T-helper 1 cell treated with Interleukin-12 subunit alpha and Interleukin-12 subunit beta and Interleukin-4 antibody, amounts not matched to agents 30 ng/mL and 1 ng/mL, for 36 hours (primary cell): ENCODE data around the gene RPTOR. TPM values are rescaled to one million over a fixed set of nuclear protein-coding genes. Genes with fewer than 3 reads are reported as not detected.

Source experiments
- intact Hi-C: fragments of 100-400 bp; cut with micrococcal nuclease; formaldehyde crosslinking; loops from one replicate; pipeline ENCODE4 v1.15.1; 2024
- total RNA-seq: library from RNA; stranded (reverse); gene quantifications from 2 replicates; pipeline ENCODE4 v1.2.3, GENCODE V29; 2022

RPTOR gene
- total RNA-seq, 1 donor from 2014 or later: 75.6 TPM

DNA sequence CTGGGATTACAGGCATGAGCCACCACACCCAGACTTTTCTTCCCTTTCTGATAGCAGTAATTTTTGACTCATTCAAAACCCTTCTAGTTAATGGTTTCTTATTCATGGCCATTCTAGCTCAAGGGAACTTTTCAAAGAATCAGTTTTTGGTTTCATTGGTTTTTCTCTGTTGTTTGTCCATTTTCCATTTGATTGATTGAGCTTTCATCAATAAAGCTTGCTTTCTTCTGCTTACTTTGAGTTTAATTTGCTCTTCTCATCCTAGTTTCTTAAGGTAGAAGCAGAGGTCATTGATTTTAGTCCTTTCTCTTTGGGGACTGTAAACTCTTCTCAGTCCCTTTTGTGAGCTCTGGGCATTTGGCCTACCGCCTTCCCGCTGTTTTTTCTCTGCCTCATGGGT lies 365.0 kb downstream of the RPTOR start:
- intact Hi-C loops: no loop called here

- intact Hi-C loops: no loop called here
Observed at GRCh38 chr17:80910043-80910442, 365.4 kb downstream of the RPTOR start.

DNA sequence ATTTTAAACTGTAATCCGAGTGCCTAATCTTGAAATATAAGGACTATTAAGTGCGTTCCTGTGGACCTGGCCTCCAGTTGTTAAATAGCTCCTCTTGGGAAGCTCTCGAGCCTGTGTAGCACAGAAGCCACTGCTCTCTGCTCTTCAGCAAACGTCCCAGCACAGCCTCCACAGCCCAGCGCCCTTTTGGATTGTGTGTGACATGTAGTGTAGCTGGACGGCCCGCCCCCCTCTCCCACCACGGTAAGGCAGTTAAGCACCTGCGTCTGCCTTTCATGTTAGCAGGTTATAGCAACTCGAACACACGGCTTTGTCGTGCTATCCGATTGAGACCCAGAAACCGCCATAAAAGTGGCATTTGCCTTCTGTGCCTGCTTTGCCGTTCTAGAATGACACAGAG lies 367.8 kb downstream of the RPTOR start:
- intact Hi-C loops: no loop called here

GRCh38 chr17:80913928-80914821 lies 369.5 kb downstream of the RPTOR start:
- intact Hi-C loops: no loop called here

GRCh38 chr17:80916246-80916645 lies 371.6 kb downstream of the RPTOR start:
- intact Hi-C loops: no loop called here

GRCh38 chr17:80917716-80918560 lies 373.3 kb downstream of the RPTOR start:
- intact Hi-C loops: no loop called here

DNA sequence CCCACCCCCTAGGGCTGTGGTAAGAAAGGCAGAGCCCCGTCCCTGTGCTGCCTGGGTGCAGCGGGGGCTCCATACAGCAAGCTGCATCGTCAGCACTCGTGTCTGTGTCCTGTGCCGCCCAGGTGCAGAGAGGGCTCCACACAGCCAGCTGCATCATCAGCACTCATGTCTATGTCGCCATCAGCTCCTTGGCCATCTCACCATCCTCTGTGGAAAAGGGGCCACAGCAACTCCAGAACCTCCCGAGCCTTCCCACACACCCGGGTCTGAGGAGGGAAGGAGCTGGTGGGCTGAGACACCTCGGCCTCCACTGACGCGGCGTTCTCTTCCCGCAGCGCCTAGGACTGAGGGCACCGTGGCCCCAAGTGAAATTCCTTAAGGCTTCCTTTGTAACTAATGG lies 374.1 kb downstream of the RPTOR start:
- intact Hi-C loops: no loop called here

GRCh38 chr17:80919331-80920311 lies 375.0 kb downstream of the RPTOR start:
- intact Hi-C loops: no loop called here

- intact Hi-C loops: no loop called here
Observed at GRCh38 chr17:80920441-80920840, 375.8 kb downstream of the RPTOR start.

GRCh38 chr17:80921159-80921558 lies 376.5 kb downstream of the RPTOR start:
- intact Hi-C loops: no loop called here

GRCh38 chr17:80921741-80922579 lies 377.3 kb downstream of the RPTOR start:
- intact Hi-C loops: no loop called here

- intact Hi-C loops: no loop called here
Observed at GRCh38 chr17:80922580-80923160, 378.0 kb downstream of the RPTOR start.

- intact Hi-C loops: no loop called here
Observed at GRCh38 chr17:80923211-80924110, 378.8 kb downstream of the RPTOR start.

GRCh38 chr17:80924111-80924806 lies 379.6 kb downstream of the RPTOR start:
- intact Hi-C loops: no loop called here

GRCh38 chr17:80924807-80925610 lies 380.4 kb downstream of the RPTOR start:
- intact Hi-C loops: no loop called here

DNA sequence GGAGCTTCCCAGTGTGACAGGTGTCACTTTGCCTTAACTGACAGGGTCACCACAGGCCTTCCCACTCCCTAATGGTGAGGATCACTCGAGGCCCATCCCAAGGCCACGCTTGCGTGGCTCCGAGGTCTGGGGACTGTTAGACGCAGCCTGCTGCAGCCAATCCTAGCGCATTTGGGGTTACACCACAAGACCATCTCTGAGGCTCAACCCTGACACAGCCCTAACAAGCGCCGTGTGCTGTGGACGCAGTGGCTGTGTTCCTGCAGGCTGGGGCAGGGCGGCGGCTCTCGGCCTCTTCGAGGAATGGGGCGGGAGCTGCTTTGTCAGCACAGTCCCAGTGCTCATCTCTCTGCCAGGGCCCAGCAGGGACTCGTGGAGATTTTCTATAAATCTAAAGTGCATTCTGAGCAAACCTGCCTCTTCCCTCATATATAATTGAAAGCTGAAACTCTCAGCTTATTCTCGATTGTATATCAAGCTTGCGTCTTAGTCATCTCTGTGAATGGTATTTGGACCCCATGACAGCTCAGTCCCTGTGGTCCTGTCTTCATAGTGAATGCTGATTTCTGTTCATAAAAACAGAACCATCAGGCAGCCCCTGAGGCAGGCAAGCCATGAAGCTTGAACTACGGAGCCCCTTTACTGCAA lies 381.2 kb downstream of the RPTOR start:
- intact Hi-C loops: no loop called here
